CD4-positive, alpha-beta T cell treated with Interleukin-4 for 4 hours (primary cell): ENCODE results near the gene MRPS17.
A peak's percentile ranks its signal among the peaks of the same experiment; 100 is the strongest.
"Not testable (repeated sequence)": the region's sequence is repeated elsewhere in the genome, so short reads cannot be mapped to it uniquely, and the experiment has no call there.

ENCODE experiments used
- DNase-seq: peaks from one replicate; pipeline ENCODE4 v3.0.0-alpha.2; 2020

The MRPS17 gene

DNA sequence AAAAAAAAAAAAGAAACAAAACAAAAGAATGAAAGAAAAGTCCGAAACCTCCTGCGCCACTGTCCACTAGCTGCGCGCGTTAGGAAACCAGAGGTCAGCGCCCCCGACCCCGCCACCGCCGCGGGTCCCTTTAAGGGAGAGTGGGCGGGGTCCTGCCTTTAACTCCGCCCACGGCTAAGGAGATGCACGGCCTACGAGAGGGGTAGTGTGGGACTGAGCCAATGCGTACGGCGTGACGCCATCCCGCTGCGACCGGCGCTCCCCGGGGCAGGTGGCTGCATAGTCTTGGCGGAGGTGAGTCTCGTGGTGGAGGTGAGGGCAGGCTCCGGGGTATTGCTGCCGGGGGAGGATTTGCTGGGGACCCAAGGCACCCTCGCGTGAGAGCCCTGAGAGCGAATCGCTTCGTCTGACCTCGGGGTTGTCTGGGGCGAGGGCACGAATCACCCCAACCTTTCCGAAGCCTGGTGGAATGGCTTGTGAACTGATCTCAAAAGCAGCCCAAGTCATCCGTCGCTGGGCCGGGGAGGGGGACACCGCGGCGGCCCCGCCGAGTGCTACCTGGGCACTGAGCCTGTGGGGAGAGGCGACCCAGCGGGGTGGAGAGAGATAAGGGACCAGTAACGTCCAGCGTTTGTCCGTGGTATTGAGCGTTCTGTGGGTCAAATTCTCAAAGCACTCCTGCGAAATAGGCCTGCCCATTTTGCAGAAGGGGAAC lies at the start of gene MRPS17:
Gene MRPS17, plus strand, starts transcription at position 241 of the 715 bp plus-strand sequence. CDS start 1,319 bp downstream, outside the sequence.
- peak; percentile 92 for DNase-seq

DNA sequence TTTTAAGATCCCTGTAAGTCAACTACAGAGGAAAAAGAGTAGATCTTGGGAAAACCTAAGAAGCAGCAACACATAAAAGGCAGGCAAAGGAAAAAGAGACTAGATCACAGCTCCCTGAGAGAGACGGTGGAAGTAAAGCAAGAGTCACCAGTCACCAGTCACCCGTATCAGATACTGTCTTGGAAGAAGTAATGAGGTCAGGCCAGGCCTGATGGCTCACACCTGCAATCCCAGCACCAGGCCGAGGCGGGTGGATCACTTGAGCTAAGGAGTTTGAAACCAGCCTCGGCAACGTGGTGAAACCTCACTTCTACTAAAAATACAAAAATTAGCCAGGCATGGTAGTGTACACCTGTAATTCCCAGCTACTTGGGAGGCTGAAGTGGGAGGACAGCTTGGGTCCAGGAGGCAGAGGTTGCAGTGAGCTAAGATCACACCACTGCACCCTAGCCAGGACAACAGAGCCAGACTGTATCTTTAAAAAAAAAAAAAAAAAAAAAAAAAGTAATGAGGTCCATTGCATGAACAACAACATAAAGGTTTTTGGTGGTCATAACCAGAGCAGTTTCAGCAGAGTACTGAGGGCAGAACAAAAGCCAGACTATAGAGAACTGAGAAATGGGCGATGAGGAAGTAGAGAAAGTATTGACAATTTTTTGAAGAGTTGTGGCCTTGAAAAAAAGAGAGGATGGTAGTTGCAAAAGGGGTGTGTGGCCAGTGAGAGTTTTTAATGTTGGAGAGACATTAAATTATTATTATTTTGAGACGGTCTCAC lies 47.5 kb upstream of the MRPS17 start:
- DNase-seq, result no peak

DNA sequence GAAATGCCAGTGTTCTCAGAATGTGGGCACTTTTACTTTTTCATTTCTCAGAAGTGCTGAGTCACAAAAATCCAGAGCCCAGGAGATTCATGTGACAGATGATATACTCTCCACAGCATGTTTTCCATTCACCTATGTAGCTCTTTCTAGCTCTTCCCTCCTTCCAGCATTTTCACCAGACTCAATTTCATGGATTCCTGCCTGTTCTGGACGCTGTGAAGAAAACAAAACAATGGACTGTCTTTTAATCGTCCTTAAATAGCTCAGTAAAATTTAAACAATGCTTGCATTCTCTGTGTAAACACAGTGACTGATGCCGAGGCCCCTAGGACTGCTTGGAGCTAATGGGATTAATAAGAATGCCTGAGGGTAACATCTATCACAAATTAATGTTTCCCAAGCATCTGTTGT lies 38.9 kb upstream of the MRPS17 start:
- DNase-seq, result no peak

DNA sequence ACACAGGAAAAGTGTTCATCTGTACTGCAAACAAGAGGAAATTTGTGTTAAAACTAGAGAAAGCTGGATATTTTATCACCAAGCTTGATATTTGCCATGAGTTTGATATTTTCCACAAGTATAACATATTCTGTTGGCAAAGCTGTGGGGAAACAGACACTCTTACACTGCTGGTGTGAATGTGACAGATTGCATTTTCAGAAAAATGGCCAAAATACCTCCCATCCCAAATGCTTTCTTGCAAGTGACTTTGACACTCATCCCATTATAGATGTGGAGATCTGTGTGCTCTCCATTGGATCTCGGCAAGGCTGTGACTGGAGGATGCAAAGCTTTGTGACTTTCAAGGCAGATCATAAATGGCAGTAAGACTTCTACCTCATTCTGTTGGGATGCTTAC lies 33.9 kb upstream of the MRPS17 start:
- DNase-seq, result no peak

DNA sequence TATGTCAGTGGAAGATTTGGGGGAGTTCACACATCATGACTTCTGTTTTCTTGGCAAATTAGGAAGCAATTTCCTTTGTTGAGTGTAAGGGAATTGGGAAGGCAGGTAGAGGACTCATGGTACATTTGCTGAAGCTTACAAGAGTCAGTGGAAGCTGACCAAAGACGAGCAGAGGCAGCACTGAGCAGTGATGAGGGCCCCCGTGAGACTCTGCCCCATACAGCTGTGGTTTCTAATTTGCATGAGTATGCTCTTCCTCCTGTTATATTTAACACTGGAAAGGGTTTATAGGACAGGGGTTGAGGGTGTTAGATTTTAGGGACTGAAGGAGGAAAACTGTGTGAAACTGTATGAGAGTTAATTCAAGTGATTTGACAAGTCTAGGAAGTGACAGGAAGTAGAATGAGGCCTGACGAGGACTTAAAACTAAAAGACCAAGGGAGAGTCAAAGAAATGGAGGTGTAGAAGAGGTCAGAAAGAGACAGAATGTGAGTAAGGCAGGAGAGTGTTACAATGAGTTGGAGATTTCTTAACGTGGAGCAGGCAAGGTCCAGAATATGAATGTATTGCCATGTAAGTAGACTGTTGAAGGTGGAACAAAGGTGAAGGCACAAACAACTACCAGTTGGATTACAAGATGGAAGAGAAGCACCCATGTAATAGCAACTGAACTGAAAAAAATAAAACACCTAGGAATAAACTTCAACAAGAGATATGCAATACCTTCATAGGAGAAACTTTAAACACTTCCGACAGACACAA lies 23.5 kb upstream of the MRPS17 start:
- DNase-seq, result no peak

DNA sequence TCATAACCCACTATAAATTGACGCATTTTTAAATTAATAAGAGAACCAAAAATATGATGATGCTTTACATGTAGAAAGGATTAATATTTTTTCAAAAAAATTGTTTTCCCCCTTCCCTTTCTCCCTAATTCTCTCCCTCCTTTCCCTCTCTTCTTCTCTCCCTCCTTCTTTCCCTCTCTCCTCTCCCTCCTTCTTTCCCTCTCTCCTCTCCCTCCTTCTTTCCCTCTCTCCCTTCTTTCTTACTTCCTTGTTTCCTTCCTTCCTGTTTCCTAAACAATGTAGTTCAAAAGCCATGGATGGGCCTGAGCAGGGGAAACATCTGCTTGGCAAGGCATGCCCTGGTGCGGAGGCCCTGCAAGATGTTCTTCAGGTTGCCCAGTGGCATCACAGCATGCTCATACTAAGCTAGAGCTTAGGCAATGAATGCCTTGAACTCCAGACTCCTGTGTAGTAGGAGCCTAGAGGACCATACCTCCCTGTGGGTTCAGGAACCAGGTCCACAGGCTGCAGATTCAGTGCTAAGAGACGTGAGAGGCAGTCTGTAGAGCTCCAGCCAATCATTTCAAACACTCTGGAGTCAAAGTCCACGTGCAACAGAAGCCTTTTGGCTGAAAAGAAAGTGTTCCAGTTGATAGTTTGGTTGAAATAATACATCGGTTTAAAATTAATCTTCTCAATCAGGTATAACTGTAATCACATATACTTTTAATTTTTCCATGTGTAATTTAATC lies 20.1 kb upstream of the MRPS17 start:
- no peak for DNase-seq

DNA sequence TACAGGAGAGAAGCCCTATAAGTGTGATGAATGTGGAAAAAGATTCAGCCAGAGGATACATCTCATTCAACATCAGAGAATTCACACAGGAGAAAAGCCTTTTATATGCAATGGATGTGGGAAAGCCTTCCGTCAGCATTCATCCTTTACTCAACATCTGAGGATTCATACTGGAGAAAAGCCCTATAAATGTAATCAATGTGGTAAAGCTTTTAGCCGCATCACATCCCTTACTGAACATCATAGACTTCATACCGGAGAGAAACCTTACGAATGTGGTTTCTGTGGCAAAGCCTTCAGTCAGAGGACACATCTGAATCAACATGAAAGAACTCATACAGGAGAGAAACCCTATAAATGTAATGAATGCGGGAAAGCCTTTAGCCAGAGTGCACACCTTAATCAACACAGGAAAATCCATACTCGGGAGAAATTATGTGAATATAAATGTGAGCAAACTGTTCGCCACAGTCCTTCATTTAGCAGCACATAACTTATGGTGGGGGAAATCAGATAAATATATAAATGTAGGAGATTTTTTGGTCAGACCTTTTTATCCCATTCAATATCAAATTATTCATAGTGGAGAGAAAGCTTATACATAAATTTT lies 12.1 kb upstream of the MRPS17 start:
- DNase-seq, result no peak

DNA sequence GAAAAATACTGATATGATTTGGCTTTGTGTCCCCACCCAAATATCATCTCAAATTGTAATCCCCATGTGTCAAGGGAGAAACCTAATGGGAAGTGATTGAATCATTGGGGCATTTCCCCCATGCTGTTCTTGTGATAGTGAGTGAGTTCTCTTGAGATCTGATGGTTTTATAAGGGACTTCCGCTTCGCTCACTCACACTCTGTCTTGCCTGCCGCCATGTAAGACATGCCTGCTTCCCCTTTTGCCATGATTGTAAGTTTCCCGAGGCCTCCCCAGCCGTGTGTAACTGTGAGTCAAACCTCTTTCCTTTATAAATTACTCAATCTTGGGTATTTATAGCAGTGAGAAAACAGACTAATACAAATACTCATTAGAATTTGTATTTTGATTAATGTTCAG lies 5.1 kb upstream of the MRPS17 start:
- no peak for DNase-seq

DNA sequence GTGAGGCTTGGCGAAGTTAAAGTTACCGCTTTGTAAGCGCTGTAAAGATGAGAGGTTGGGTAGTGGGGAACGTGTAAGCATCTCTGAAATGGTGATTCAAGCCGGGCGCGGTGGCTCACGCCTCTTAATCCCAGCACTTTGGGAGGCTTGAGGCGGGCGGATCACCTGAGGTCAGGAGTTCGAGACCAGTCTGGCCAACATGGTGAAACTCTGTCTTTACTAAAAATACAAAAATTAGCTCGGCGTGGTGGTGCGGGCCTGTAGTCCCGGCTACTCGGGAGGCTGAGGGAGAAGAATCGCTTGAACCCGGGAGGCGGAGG lies 635 bp downstream of the MRPS17 start:
- not testable (repeated sequence) for DNase-seq

DNA sequence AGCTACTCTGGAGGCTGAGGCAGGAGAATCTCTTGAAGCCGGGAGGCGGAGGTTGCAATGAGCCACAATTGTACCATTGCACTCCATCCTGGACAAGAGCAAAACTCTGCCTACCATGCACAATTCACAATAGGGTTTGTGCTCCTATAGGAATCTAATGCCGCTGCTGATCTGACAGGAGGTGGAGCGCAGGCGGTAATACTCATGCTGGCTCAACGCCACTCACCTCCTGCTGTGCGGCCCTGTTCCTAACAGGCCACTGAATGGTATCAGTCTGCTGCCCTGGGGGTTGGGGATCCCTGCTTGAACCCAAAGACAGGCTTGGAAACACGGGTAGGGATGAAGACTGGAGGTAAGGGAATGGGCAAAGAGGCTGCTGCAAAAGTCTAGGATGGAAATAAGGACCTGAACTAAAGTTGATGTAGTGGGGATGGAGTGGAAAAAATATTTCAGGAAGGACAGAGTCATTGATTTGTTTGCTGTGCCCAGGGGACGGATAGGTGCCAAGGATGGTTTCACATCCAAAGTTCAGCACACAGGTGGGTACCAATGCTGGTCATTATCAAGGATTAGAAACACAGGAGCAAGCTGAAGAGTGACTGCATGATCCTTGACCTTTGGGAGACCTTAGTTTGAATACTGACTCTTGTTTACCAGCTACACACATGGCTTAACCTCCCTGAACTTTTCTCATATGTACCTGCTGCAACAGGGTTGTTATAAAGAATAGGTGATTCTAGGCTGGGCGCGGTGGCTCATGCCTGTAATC lies 2.2 kb downstream of the MRPS17 start:
- DNase-seq, result no peak

DNA sequence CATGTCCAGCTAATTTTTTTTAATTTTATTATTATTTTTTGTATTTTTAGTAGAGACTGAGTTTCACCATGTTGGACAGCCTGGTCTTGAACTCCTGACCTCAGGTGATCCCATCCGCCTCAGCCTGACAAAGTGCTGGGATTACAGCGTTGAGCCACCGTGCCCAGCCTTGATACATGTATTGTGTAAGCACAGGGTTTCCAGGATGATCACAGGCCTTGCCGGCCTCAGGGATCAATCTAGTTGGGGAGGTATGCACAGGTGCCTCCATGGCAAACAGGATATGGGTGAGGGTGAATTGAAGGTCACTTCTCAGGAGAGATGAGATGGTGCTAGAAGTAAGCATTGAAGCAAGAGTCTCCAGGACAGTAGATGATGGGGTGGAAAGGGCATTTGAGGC lies 5.5 kb downstream of the MRPS17 start:
- no peak for DNase-seq

DNA sequence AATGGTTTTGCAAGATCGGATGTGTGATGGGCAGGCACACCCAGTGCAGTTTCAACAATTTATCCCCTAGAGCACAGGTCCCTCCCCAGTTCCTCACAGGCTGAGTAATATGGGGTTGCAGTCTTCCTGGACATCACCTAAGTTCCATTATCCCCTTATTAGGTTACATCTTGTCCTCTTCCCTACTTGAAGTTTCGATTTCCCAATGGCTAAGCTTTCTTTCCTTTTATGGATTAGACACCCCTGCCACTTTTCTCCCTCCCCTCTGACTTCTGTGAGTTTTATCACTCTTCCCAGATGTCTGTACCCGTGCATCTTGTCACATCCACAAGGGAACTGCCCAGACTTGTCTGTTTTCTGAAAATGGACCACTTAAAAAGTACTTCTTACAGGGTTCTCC lies 10.3 kb downstream of the MRPS17 start:
- no peak for DNase-seq

DNA sequence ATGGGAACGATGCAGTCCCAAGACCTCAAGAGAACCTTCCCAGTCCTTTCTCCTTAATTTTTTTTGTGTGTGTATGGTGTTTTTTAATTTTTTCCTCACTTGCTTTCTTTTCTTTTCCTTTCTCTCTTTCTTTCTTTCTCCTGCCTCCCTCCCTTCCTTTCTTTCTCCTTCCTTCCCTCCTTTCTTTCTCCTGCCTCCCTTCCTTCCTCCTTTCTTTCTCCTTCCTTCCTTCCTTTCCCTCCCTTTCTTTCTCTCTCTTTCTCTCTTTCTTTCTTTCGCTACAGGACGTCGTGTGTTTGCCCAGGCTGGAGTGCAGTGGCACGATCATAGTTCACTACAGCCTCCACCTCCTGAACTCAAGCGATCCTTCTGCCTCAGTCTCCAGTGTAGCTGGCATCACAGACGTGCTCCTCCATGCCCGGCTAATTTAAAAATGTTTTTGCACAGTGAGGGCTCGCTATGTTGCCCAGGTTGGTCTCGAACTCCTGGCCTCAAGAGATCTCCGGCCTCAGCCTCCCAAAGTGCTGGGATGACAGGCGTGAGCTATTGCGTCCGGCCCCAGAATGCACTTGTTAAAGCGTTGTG lies 12.0 kb downstream of the MRPS17 start:
- no peak for DNase-seq

DNA sequence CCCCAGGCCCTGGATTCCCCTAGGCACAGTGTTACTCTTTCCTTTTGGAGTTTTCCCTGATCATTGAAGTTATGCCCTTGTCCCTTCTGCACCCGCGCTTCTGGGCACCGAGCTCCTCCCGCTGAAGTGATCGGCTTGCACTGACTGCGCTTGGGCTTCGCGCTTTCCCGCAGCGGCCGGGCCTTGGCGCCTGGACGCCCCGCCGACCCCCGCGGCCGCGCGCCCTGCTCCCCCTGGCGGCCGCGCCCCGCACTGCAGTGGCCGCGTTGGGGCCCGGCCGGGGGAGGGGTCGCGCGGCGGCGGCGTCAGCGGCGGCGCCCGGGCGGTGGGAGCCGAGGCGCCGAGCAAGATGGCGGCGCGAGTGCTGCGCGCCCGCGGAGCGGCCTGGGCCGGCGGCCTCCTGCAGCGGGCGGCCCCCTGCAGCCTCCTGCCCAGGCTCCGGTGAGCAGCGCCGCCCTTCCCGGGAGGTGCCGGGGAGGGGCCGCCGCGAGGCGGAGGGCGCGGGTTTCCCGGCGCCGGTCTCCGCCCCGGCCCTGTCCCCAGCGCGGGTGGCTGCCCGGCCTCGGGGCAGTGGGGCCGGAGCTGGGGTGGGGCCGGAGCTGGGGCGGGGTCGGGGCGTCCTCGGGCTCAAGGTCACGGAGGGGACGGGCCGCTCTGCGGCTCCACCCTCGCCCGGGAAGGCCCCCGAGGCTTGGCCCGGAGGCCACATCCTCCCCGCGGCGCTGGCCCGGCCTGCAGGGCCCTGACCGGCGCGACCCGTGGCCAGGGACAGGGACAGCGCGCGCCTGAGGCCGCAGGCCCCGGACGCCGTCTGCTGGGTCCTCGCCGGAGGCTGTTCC lies 12.8 kb downstream of the MRPS17 start, which contains the start of gene NIPSNAP2:
Gene NIPSNAP2, plus strand, starts transcription at position 325 of the 839 bp plus-strand sequence. Its CDS starts 25 bp downstream, at position 350.
- peak; percentile 33 for DNase-seq

DNA sequence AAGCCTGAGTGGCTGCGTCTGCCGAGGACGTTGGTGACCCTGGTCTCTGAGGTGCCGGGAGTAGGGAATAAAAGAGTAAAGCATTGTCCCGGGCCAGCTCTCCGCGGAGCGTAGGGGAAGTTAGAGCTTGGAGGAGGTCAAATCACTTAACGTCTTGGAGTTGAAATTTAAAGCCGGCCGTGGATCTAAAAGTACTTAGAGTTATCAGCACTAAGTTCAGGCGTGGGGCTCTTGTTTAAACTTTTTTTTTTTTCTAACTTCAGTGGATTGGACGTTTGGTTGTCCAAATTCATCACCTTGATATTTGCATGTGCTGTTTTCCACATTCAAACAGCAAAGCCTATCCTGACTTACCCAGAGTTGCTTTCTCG lies 13.4 kb downstream of the MRPS17 start:
- no peak for DNase-seq

DNA sequence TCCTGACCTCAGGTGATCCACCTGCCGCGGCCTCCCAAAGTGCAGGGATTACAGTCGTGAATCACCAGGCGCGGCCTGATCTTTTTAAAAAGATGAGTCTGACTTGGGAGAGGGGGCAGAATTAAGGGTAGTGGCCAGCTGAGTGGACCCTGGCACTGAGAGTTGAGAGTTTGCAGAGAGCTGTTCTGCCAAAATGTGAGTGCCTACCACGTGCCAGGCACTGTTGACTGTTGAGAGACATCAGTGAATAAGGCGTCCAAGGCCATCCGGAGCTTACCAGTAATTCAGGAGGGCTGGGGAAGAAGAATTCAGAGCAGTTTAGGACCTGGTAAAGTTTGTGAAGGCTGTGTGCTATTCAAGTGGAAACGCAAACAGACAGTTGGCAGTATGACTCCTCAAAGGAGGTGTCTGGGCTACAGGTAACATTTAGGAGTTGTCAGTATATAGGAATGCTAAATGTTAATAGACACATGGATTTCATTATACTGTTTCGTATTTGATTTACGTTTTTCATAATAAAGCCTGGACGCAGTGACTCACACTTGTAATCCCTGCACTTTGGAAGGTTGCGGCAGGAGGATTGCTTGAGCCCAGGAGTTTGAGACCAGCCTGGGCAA lies 14.2 kb downstream of the MRPS17 start:
- DNase-seq, result no peak

DNA sequence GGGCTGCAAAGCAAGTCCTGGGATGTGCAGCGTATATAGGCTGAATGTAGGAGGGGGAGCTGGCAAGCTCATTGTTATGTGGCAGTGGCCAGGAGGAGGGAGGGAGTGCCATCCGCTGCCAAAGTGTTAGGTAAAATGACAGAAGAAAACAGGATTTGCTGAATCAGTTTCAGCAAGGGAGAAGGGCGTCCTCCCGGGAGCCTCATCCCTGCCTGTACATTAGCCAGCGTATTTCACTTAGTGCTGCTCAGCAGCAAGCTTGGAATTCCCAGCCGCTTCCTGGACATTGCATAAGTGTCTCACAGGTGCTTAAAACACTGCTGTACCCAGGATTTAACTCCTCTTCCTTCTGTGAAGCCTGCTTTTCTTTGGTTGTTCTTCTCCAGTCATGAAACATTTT lies 15.2 kb downstream of the MRPS17 start:
- no peak for DNase-seq

DNA sequence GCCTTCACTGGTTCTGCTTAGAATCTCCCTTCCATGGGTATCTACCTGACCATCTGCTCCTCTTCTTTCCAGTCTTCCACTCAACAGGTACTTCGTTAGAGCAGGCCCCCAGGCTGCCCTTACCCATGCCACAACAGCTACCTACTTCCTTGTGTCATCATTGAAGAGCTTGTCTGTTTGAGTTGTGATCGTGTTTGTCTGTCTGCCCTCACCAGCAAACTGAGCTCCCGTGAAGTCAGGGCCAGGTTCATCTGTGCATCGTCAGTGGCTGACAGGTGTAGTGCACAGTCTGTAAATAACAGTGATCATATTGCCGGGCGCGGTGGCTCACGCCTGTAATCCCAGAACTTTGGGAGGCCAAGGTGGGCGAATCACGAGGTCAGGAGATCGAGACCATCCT lies 17.7 kb downstream of the MRPS17 start:
- DNase-seq, result no peak

DNA sequence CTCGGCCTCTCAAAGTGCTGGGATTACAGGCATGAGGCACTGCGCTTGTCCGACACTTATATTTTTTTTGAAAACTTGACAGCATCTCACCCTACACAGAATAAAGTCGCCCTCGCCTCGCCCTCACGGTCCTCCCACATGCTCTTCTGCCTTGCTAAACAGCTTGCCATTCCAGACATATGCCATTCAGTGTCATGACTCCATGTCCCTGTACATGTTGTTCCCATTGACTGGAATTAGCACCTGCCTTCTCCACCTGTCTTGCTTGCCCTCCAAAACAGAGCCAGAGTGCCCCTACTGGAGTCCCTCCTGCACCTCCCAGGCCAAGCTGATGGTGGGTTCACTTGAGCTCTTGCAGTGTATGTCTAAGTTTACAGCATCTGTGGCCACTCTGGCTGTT lies 18.9 kb downstream of the MRPS17 start:
- no peak for DNase-seq

DNA sequence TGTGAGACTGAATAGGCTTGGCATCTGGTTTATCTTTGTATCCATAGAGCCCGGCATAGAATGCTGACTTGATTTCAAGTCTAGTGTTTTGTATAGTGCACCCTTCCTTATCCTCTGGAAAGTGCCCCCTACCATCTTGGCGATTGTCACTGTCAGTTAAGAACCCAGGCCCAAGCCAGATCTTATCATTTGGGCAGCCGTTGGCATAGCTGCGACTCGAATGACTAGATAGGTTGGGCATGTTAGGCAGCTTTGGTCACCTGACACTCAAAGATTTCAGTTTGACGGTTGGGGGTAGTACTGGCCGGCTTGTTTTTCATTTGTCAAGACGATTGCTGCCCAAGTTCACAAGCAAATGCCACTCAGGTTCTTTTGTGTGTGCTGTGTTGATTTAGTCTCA lies 19.3 kb downstream of the MRPS17 start:
- DNase-seq, result no peak
